HL-60 (cell line): ENCODE data around the gene PLCG1.

Experiments
- DNase-seq, 2 experiments: peaks; one replicate each; pipeline ENCODE4 v3.0.0-alpha.2; 2010 to 2020; ENCODE audit warnings: low read depth in 1 of 2, low spot score in 1 of 2
- H3K27ac ChIP-seq: fragments of 250-450 bp; sonication (Bioruptor Pico); replicated peaks from 2 replicates; pipeline ENCODE4 v1.5.1; 2020; ENCODE audit warnings: mild to moderate bottlenecking, moderate library complexity
- H3K27me3 ChIP-seq: fragments of 250-450 bp; sonication (Bioruptor Pico); 2 replicates; pipeline ENCODE4 v1.5.1; 2021; ENCODE audit warnings: mild to moderate bottlenecking, moderate library complexity; ENCODE audit not compliant: insufficient read depth, poor library complexity, severe bottlenecking
- H3K4me3 ChIP-seq: replicated peaks from 2 replicates; pipeline ENCODE4 v1.5.1; 2011; ENCODE audit warnings: mild to moderate bottlenecking, control low read depth, low read length; ENCODE audit not compliant: insufficient read depth
- CTCF ChIP-seq: IDR thresholded peaks from one replicate; pipeline ENCODE4 v1.5.1; 2011; ENCODE audit warnings: low read length, control low read depth, inconsistent platforms; ENCODE audit not compliant: insufficient read depth
- GABPA ChIP-seq: IDR thresholded peaks from 2 replicates; pipeline ENCODE4 v1.6.1; 2012; ENCODE audit warnings: low read depth
- POLR2AphosphoS5 ChIP-seq: IDR thresholded peaks from 2 replicates; pipeline ENCODE4 v1.6.1; 2012; ENCODE audit warnings: low read depth
- REST ChIP-seq: IDR thresholded peaks from 2 replicates; pipeline ENCODE4 v1.6.1; 2012; ENCODE audit warnings: low read depth; ENCODE audit not compliant: insufficient replicate concordance
- SPI1 ChIP-seq: IDR thresholded peaks from 2 replicates; pipeline ENCODE4 v1.6.1; 2012; ENCODE audit warnings: low read depth, mild to moderate bottlenecking, borderline replicate concordance

PLCG1 gene

GRCh38 chr20:41160686-41161085 is 23.3 kb downstream of the PLCG1 start:
- DNase-seq, result no peak
- peaks cover 6% of the 10 kb centered on the region for H3K27me3 ChIP-seq
- TF ChIP-seq GABPA (no peak), SPI1 (no peak), CTCF (no peak), POLR2AphosphoS5 (no peak), REST (no peak)
- H3K27ac ChIP-seq, result no peak overlapping the region
- no peak overlapping the region for H3K4me3 ChIP-seq

DNA sequence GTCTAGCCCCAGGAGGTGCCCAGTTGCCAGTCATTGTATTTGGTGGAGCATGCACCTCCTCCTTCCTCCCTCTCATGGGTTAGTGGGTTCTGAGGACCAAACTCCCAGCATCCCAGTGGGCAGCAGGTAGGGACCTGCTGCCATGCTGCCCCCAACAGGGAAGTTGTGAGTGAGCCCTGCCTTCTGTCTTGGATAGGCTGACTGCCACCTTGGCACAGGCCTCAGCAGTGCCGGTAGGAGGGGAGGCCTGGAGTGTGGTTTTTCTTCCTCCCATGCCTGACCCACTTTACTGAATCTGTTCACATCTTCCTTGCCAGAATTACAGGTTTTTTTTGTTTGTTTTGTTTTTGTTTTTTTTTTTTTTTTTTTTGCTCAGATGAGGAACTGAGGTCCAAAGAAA is 24.5 kb downstream of the PLCG1 start:
- no peak for TF ChIP-seq REST
- TF ChIP-seq GABPA, result no peak
- TF ChIP-seq POLR2AphosphoS5, result no peak
- TF ChIP-seq SPI1, result no peak
- no peak for TF ChIP-seq CTCF
- Histone ChIP-seq H3K27me3 (peaks cover 6% of the 10 kb centered on the region), H3K27ac (no peak overlapping the region), H3K4me3 (no peak overlapping the region)
- no peak for DNase-seq

GRCh38 chr20:41162396-41162795 is 25.1 kb downstream of the PLCG1 start:
- H3K4me3 ChIP-seq, result no peak overlapping the region
- peaks cover 8% of the 10 kb centered on the region for H3K27me3 ChIP-seq
- no peak for DNase-seq
- H3K27ac ChIP-seq, result no peak overlapping the region
- TF ChIP-seq SPI1 (no peak), REST (no peak), POLR2AphosphoS5 (no peak), GABPA (no peak), CTCF (no peak)
